Omental fat pad (tissue), 4 donors: Measurements from ENCODE around the gene CARMIL1. TPM values are rescaled to one million over a fixed set of nuclear protein-coding genes. Genes with fewer than 3 reads are reported as not detected.
"Not testable (repeated sequence)": the region's sequence is repeated elsewhere in the genome, so short reads cannot be mapped to it uniquely, and the experiment has no call there.

Source experiments
- ATAC-seq: fragments of 150-250 bp; one replicate; pipeline ENCODE4 v1.9.1; 2016; ENCODE audit warnings: mild to moderate bottlenecking, moderate library complexity; ENCODE audit not compliant: low FRiP score
- DNase-seq: peaks from one replicate; pipeline ENCODE4 v3.0.0-alpha.2; 2019; ENCODE audit warnings: low spot score
- CTCF ChIP-seq, 3 donors: fragments of 450-650 bp; IDR thresholded peaks; one replicate each; pipeline ENCODE4 v1.5.1; 2016 to 2017; ENCODE audit warnings: antibody characterized with exemption in 3 of 3, mild to moderate bottlenecking in 3 of 3, moderate library complexity in 2 of 3
- total RNA-seq, 4 donors: library from RNA; depleted of rRNA; stranded (reverse); fragments of >200 nt; gene quantifications; one replicate each; pipeline ENCODE4 v1.1.0, GENCODE V29; 2016

CARMIL1 gene
- total RNA-seq, 4 donors from 2014 or later, result 24.4 to 35.3 (median 29.6) TPM

GRCh38 chr6:25370178-25371036 is 91.2 kb downstream of the CARMIL1 start:
- no peak for TF ChIP-seq CTCF (IDR thresholded peaks at IDR 0.05)
- ATAC-seq (no peak), DNase-seq (no peak)

DNA sequence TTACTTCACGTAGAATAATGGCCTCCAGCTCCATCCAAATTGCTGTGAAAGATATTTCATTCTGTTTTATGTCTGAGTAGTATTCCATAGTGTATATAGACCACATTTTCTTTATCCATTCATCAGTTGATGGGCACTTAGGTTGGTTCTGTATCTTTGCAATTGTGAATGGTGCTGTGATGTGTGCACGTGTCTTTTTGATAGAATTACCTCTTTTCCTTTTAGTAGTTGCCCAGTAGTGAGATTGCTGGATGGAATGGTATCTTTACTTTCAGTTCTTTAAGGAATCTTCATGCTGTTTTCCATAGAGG is 91.8 kb downstream of the CARMIL1 start:
- ATAC-seq (no peak), DNase-seq (no peak)
- no peak for TF ChIP-seq CTCF (IDR thresholded peaks at IDR 0.05)

DNA sequence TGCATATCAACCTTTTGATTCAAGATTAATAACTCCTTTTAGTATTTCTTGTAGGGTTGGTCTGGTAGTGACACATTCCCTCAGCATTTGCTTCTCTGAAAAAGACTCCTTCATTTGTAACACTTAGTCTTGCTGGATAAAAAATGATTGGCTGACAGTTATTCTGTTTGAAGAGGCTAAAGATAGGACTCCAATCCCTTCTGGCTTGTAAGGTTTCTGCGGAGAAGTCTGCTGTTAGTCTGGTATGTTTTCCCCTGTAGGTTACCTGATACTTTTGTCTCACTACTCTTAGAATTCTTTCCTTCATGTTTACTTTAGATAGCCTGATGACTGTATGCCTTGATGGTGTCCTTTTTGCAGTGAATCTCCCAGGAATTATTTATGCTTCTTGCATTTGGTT is 96.0 kb downstream of the CARMIL1 start:
- DNase-seq (no peak), ATAC-seq (no peak)
- no peak for TF ChIP-seq CTCF (IDR thresholded peaks at IDR 0.05)

- DNase-seq, result no peak
- TF ChIP-seq CTCF (IDR thresholded peaks at IDR 0.05), result no peak
- ATAC-seq, result no peak
These were observed 98.5 kb downstream of the CARMIL1 start for GRCh38 chr6:25377664-25378063.

DNA sequence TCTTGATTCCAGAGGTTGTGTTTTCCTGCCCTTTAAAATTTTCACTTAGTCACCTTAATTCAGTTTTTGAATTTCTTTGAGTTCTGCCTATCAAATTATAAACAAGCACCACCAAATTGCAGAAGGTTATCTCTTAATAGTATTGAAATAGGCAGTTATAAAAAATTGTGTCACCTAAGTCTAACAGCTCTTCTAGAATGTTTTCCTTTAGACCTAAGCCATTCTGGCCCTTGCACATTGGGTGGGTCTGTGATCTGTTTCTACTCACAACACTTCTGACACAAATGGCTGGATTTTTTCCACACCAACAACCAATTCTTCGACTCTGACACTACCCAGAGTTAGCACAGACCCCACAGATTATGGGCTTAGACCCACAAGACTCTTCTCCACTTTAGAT is 101.9 kb downstream of the CARMIL1 start:
- no peak for ATAC-seq
- DNase-seq, result no peak
- TF ChIP-seq CTCF (IDR thresholded peaks at IDR 0.05), result no peak

DNA sequence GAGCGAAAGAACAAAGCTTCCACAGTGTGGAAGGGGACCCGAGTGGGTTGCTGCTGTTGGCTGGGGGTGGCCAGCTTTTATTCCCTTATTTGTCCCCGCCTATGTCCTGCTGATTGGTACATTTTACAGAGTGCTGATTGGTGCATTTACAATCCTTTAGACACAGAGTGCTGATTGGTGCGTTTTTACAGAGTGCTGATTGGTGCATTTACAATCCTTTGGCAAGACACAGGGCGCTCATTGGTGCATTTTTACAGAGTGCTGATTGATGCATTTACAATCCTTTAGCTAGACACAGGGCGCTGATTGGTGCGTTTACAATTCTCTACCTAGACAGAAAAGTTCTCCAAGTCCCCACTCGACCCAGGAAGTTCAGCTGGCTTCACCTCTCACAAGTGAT is 103.3 kb downstream of the CARMIL1 start:
- ATAC-seq, DNase-seq: not testable (repeated sequence)

GRCh38 chr6:25384234-25384633 is 105.1 kb downstream of the CARMIL1 start:
- no peak for TF ChIP-seq CTCF (IDR thresholded peaks at IDR 0.05)
- DNase-seq (no peak), ATAC-seq (no peak)
